GM12878 (cell line): ENCODE measurements around the gene HAGHL. TPM values are rescaled to one million over a fixed set of nuclear protein-coding genes. Genes with fewer than 3 reads are reported as not detected.

ENCODE experiments used
- ATAC-seq: fragments of 200-7000 bp; cut with Tn5 transposase; 3 replicates; pipeline ENCODE4 v1.9.1; 2020; ENCODE audit warnings: mild to moderate bottlenecking, moderate library complexity
- BruUV-seq: library from RNA; stranded (reverse); fragments of 400-500 nt; replicated peaks from 2 replicates; lab custom pipeline; 2021; lab: Mats Ljungman, UMichigan
- CTCF ChIA-PET: fragments of 300-600 bp; sonication (Branson Sonifier 250); formaldehyde crosslinking; extraction: SDS; loops from one replicate; lab custom pipeline; 2021; ENCODE audit warnings: inconsistent platforms; lab: Yijun Ruan, JAX
- POLR2A ChIA-PET: fragments of 350-600 bp; formaldehyde crosslinking; extraction: SDS; loops from one replicate; lab custom pipeline; 2021; ENCODE audit warnings: inconsistent platforms; lab: Charles Lee
- RAD21 ChIA-PET: fragments of 300-600 bp; sonication (Branson Sonifier 250); formaldehyde crosslinking; loops from one replicate; lab custom pipeline; 2023; ENCODE audit warnings: antibody characterized with exemption; ENCODE audit not compliant: unreplicated experiment; lab: Charles Lee
- SMC1A ChIA-PET: fragments of 300-600 bp; sonication (Branson Sonifier 250); formaldehyde crosslinking; loops from one replicate; lab custom pipeline; 2023; ENCODE audit not compliant: unreplicated experiment, uncharacterized antibody; lab: Charles Lee
- DNase-seq: peaks from one replicate; pipeline ENCODE4 v3.0.0-alpha.2; 2011; ENCODE audit warnings: low read depth, low spot score
- FAIRE-seq: peaks from 3 replicates; lab custom pipeline; 2011; peaks lifted over from hg19 to GRCh38; lab: Jason Lieb, UNC
- H2AFZ ChIP-seq: 2 replicates; pipeline ENCODE4 v1.6.0; 2011; ENCODE audit warnings: low read depth, low read length, control low read depth; ENCODE audit not compliant: control insufficient read depth
- H3K27ac ChIP-seq: 2 replicates; pipeline ENCODE4 v1.5.1; 2011; ENCODE audit warnings: control low read depth; ENCODE audit not compliant: control insufficient read depth, insufficient read depth
- H3K27me3 ChIP-seq, 2 experiments: replicated peaks in 1 of 2; 2 replicates each; pipeline versions ENCODE4 v1.6.0 to v1.6.1; 2011; ENCODE audit warnings: low read length in 1 of 2; ENCODE audit not compliant: control insufficient read depth in 2 of 2, insufficient read depth in 2 of 2
- H3K36me3 ChIP-seq, 2 experiments: 2 replicates each; pipeline ENCODE4 v1.5.1; 2011; ENCODE audit warnings: low read length in 1 of 2; ENCODE audit not compliant: control insufficient read depth in 2 of 2, insufficient read depth in 2 of 2
- H3K4me1 ChIP-seq: 2 replicates; pipeline ENCODE4 v1.6.1; 2011; ENCODE audit warnings: mild to moderate bottlenecking, low read length, moderate library complexity, mixed read lengths; ENCODE audit not compliant: control insufficient read depth, insufficient read depth
- H3K4me2 ChIP-seq: 2 replicates; pipeline ENCODE4 v1.6.0; 2011; ENCODE audit warnings: control low read depth; ENCODE audit not compliant: control insufficient read depth, insufficient read depth
- H3K4me3 ChIP-seq: fragments of 200-600 bp; sonication (generic); 2 replicates; pipeline ENCODE4 v1.5.1; 2016
- H3K79me2 ChIP-seq: 2 replicates; pipeline ENCODE4 v1.6.0; 2011; ENCODE audit warnings: low read length; ENCODE audit not compliant: control insufficient read depth, insufficient read depth
- H3K9ac ChIP-seq: 2 replicates; pipeline ENCODE4 v1.8.0; 2011; ENCODE audit warnings: low read length, control low read depth, mixed read lengths; ENCODE audit not compliant: control insufficient read depth, insufficient read depth
- H3K9me3 ChIP-seq: replicated peaks from 3 replicates; pipeline ENCODE4 v1.5.1; 2011; ENCODE audit warnings: mild to moderate bottlenecking, low read length; ENCODE audit not compliant: control insufficient read depth, insufficient read depth
- H4K20me1 ChIP-seq: 2 replicates; pipeline ENCODE4 v1.6.0; 2011; ENCODE audit not compliant: control insufficient read depth, insufficient read depth
- BMI1 ChIP-seq: fragments of 450-650 bp; IDR thresholded peaks from 2 replicates; pipeline ENCODE4 v1.6.1; 2016; ENCODE audit warnings: mild to moderate bottlenecking, moderate library complexity, borderline replicate concordance
- CBFB ChIP-seq: IDR thresholded peaks from 2 replicates; pipeline ENCODE4 v1.6.1; 2016; ENCODE audit warnings: antibody characterized with exemption, low read depth
- CUX1 ChIP-seq: IDR thresholded peaks from 2 replicates; pipeline ENCODE4 v1.6.1; 2012; ENCODE audit warnings: improper control_type of control experiment, low read depth, low read length; ENCODE audit not compliant: insufficient replicate concordance
- E2F4 ChIP-seq: IDR thresholded peaks from 2 replicates; pipeline ENCODE4 v1.6.1; 2012; ENCODE audit warnings: low read depth, low read length, improper control_type of control experiment
- FOXK2 ChIP-seq: fragments of 450-650 bp; IDR thresholded peaks from 2 replicates; pipeline ENCODE4 v1.6.1; 2017; ENCODE audit warnings: mild to moderate bottlenecking, moderate library complexity
- MLLT1 ChIP-seq: fragments of 450-650 bp; IDR thresholded peaks from 2 replicates; pipeline ENCODE4 v1.6.1; 2016; ENCODE audit warnings: mild to moderate bottlenecking
- RELB ChIP-seq: fragments of 450-650 bp; IDR thresholded peaks from 2 replicates; pipeline ENCODE4 v1.6.1; 2017; ENCODE audit warnings: low read depth, mild to moderate bottlenecking, moderate library complexity
- TCF12 ChIP-seq: IDR thresholded peaks from 2 replicates; pipeline ENCODE4 v1.6.1; 2011; ENCODE audit warnings: low read depth, mild to moderate bottlenecking, low read length
- USF2 ChIP-seq: IDR thresholded peaks from 2 replicates; pipeline ENCODE4 v1.6.1; 2011; ENCODE audit warnings: low read depth, low read length, improper control_type of control experiment, borderline replicate concordance
- ZNF384 ChIP-seq: IDR thresholded peaks from 2 replicates; pipeline ENCODE4 v1.6.1; 2012; ENCODE audit warnings: low read depth, mild to moderate bottlenecking, low read length, improper control_type of control experiment, borderline replicate concordance
- WGBS: methylation state at CpG from one replicate; pipeline ENCODE4 v1.1.6; 2016; ENCODE audit warnings: low lambda C conversion rate; ENCODE audit not compliant: insufficient replicate concordance, insufficient coverage; ENCODE audit errors: missing lambda C conversion rate; 5-methylcytosine and 5-hydroxymethylcytosine counted together
- in situ Hi-C: fragments of 300-500 bp; cut with MboI; formaldehyde crosslinking; loops from 9 replicates; pipeline ENCODE4 v1.14.3; 2018; ENCODE audit warnings: mixed read lengths
- intact Hi-C: fragments of 100-400 bp; cut with micrococcal nuclease; formaldehyde crosslinking; loops from one replicate; pipeline ENCODE4 v1.14.2; 2022; ENCODE audit not compliant: unreplicated experiment
- polyA plus RNA-seq, 11 experiments: library from polyadenylated mRNA; depleted of rRNA in 4 of 11; unstranded in 6 of 11; stranded (reverse) in 5 of 11; fragments of >200 nt; fragmentation: Nextera tagmentation in 4 of 11; fragmentation: Illumina TruSeq in 1 of 11; extraction: Ambion mirVana in 4 of 11; extraction: Trizol in 1 of 11; gene quantifications; 1 replicate in 1 of 11; 2 replicates in 10 of 11; pipeline versions ENCODE4 v1.2.1 to v1.2.3, GENCODE V29; 2011 to 2016; ENCODE audit warnings: inconsistent platforms in 2 of 11, missing spikeins in 2 of 11, low read depth in 1 of 11
- total RNA-seq, 4 experiments: library from RNA; depleted of rRNA in 3 of 4; stranded (reverse); fragments of >200 nt in 3 of 4; fragmentation: Illumina TruSeq in 1 of 4; extraction: Trizol in 1 of 4; gene quantifications; 2 replicates each; pipeline versions ENCODE4 v1.2.1 to v1.2.3, GENCODE V29; 2013 to 2021

The HAGHL gene
- total and polyA plus RNA-seq, 10 of the 15 experiments (the other 5 are each of a cell fraction or from before 2014, with no cell fraction given) = 0.23 to 44.6 (median 16.4) TPM

- intact Hi-C loops = no loop called here
- H3K4me1 ChIP-seq = peaks cover 10% of the 10 kb centered on the region
- no peaks in the 10 kb centered on the region for H3K9me3 ChIP-seq
- no peak overlapping the region for H3K4me2 ChIP-seq
- H3K27me3 ChIP-seq = no peaks in the 10 kb centered on the region
- SMC1A ChIA-PET = no interaction called here
- in situ Hi-C loops = no loop called here
- H3K79me2 ChIP-seq = no peaks in the 10 kb centered on the region; the same call in 1 of the 2 replicates
- ATAC-seq (no peak), FAIRE-seq (no peak), DNase-seq (no peak)
- H3K27ac ChIP-seq = no peak overlapping the region
- BruUV-seq = no TSS peak
- 0 out of 2 replicates have a peak, but pooled peaks cover 2% of the 10 kb centered on the region for H4K20me1 ChIP-seq
- no peak for TF ChIP-seq ZNF384
- TF ChIP-seq BMI1 = no peak
- TF ChIP-seq CBFB = no peak
- no peak for TF ChIP-seq CUX1
- no peak for TF ChIP-seq MLLT1
- TF ChIP-seq E2F4 = no peak
- no peak for TF ChIP-seq USF2
- no peak for TF ChIP-seq TCF12
- no peak for TF ChIP-seq FOXK2
- no peak for TF ChIP-seq RELB
- RAD21 ChIA-PET = no interaction called here
- H3K36me3 ChIP-seq = no peaks in the 10 kb centered on the region
- no peak overlapping the region for H3K4me3 ChIP-seq
- CTCF ChIA-PET = no interaction called here
- H2AFZ ChIP-seq = no peak overlapping the region
- whole genome bisulfite sequencing = 80% methylated on average over 28 of the region's 29 CpGs
- POLR2A ChIA-PET = interaction anchor here (2.4 kb wide), 1 partner anchor 22 kb away, joined by 7 read pairs; no protein-coding TSS in a partner anchor
- no peak overlapping the region for H3K9ac ChIP-seq
These were observed 10.1 kb upstream of the HAGHL start for GRCh38 chr16:716768-717325.
